Ectodermal cell (in vitro differentiated cells): ENCODE measurements around the gene HECTD3.
"Not testable (repeated sequence)": the region's sequence is repeated elsewhere in the genome, so short reads cannot be mapped to it uniquely, and the experiment has no call there.

ENCODE experiments used
- H3K27ac ChIP-seq: 2 replicates; pipeline ENCODE4 v1.7.0; 2013; ENCODE audit warnings: mild to moderate bottlenecking, low read depth, low read length; ENCODE audit not compliant: insufficient read depth, poor library complexity, severe bottlenecking
- H3K27me3 ChIP-seq: 2 replicates; pipeline ENCODE4 v1.7.0; 2013; ENCODE audit warnings: mild to moderate bottlenecking, low read length; ENCODE audit not compliant: insufficient read depth, control insufficient read depth, poor library complexity, severe bottlenecking
- H3K36me3 ChIP-seq: one replicate; pipeline ENCODE4 v1.7.0; 2013; ENCODE audit warnings: low read length; ENCODE audit not compliant: control insufficient read depth, insufficient read depth
- H3K4me1 ChIP-seq: one replicate; pipeline ENCODE4 v1.7.0; 2013; ENCODE audit warnings: low read length; ENCODE audit not compliant: control insufficient read depth, insufficient read depth
- H3K4me3 ChIP-seq: 2 replicates; pipeline ENCODE4 v1.7.0; 2013; ENCODE audit warnings: low read depth, low read length, control low read depth; ENCODE audit not compliant: insufficient read depth
- H3K9me3 ChIP-seq: 2 replicates; pipeline ENCODE4 v1.7.0; 2013; ENCODE audit warnings: mild to moderate bottlenecking, low read length, moderate library complexity; ENCODE audit not compliant: control insufficient read depth
- WGBS, 2 experiments: methylation state at CpG; one replicate each; pipeline ENCODE4 v1.1.7; 2013; ENCODE audit warnings: missing lambda C conversion rate in 2 of 2; 5-methylcytosine and 5-hydroxymethylcytosine counted together

The HECTD3 gene

DNA sequence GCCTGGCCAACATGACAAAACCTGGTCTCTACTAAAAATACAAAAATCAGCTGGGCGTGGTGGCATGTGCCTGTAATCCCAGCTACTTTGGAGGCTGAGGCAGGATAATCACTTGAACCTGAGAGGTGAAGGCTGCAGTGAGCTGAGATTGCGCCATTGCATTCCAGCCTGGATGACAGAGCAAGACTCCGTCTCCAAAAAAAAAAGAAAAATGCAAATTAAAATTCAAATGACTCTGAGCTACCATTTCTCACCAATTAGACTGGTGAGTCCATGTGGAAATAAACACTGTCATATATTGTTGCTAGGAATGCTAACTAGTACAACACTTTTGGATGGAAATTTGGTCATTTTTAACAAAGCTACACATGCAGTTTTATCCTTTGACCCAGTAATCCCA is 53.6 kb downstream of the HECTD3 start:
- not testable (repeated sequence) for H3K36me3 ChIP-seq, H3K4me3 ChIP-seq, H3K4me1 ChIP-seq, H3K9me3 ChIP-seq, H3K27ac ChIP-seq, H3K27me3 ChIP-seq
- WGBS, 2 experiments, result 88 to 90% methylated on average over 3 of the region's 3 CpGs

- H3K27ac ChIP-seq, H3K27me3 ChIP-seq, H3K36me3 ChIP-seq, H3K4me3 ChIP-seq, H3K4me1 ChIP-seq, H3K9me3 ChIP-seq: not testable (repeated sequence)
- WGBS, 2 experiments, result 82 to 96% methylated on average over 3 of the region's 3 CpGs
Measured at GRCh38 chr1:44956077-44956476, 55.0 kb downstream of the HECTD3 start.
